CD4-positive, alpha-beta T cell (primary cell): ENCODE data around the gene EVPL. TPM values are rescaled to one million over a fixed set of nuclear protein-coding genes. Genes with fewer than 3 reads are reported as not detected.

ENCODE experiments used
- ATAC-seq: fragments of 200-7000 bp; cut with Tn5 transposase; one replicate; pipeline ENCODE4 v1.10.0; 2022; ENCODE audit warnings: mild to moderate bottlenecking; ENCODE audit not compliant: poor library complexity
- CTCF ChIA-PET: fragments of 350-600 bp; sonication (Branson Sonifier 250); formaldehyde crosslinking; loops from one replicate; lab custom pipeline; 2021; ENCODE audit warnings: antibody characterized with exemption, inconsistent platforms; lab: Charles Lee
- POLR2A ChIA-PET: fragments of 350-600 bp; sonication (Branson Sonifier 250); formaldehyde crosslinking; loops from one replicate; lab custom pipeline; 2021; ENCODE audit warnings: antibody characterized with exemption, inconsistent platforms; lab: Charles Lee
- DNase-seq, 14 experiments: peaks; one replicate each; pipeline ENCODE4 v3.0.0-alpha.2; 2013 to 2020; ENCODE audit warnings: mixed read lengths in 2 of 14
- H3K27ac ChIP-seq, 2 donors: one replicate each; pipeline versions ENCODE4 v1.5.1 to v1.7.0; 2013; ENCODE audit warnings: low read length in 2 of 2, low read depth in 1 of 2, mild to moderate bottlenecking in 1 of 2
- H3K27me3 ChIP-seq, 2 experiments: 1 replicate in 1 of 2; 2 replicates in 1 of 2; pipeline versions ENCODE4 v1.6.1 to v1.7.0; 2013; ENCODE audit warnings: low read length in 2 of 2, control low read depth in 1 of 2, mild to moderate bottlenecking in 1 of 2, moderate library complexity in 1 of 2; ENCODE audit not compliant: insufficient read depth in 2 of 2, control insufficient read depth in 1 of 2
- H3K36me3 ChIP-seq: one replicate; pipeline ENCODE4 v1.6.1; 2013; ENCODE audit warnings: low read length, control low read depth; ENCODE audit not compliant: insufficient read depth
- H3K4me1 ChIP-seq: one replicate; pipeline ENCODE4 v1.6.1; 2013; ENCODE audit warnings: low read length, control low read depth; ENCODE audit not compliant: insufficient read depth
- H3K4me3 ChIP-seq: one replicate; pipeline ENCODE4 v1.5.1; 2013; ENCODE audit warnings: mild to moderate bottlenecking, low read length, moderate library complexity
- H3K9me3 ChIP-seq, 2 experiments: 1 replicate in 1 of 2; 2 replicates in 1 of 2; pipeline versions ENCODE4 v1.6.1 to v1.7.0; 2013; ENCODE audit warnings: low read length in 2 of 2, mild to moderate bottlenecking in 2 of 2, control low read depth in 1 of 2, moderate library complexity in 1 of 2; ENCODE audit not compliant: control insufficient read depth in 1 of 2, insufficient read depth in 1 of 2
- H3K27ac Mint-ChIP-seq: one replicate; pipeline ENCODE4 v1.8.0; 2020; ENCODE audit warnings: mixed read lengths
- H3K27me3 Mint-ChIP-seq: one replicate; pipeline ENCODE4 v1.8.0; 2021; ENCODE audit warnings: mixed read lengths
- H3K36me3 Mint-ChIP-seq: one replicate; pipeline ENCODE4 v1.8.0; 2021; ENCODE audit warnings: low read depth, mixed read lengths
- H3K4me1 Mint-ChIP-seq: one replicate; pipeline ENCODE4 v1.8.0; 2021; ENCODE audit warnings: low read depth, mixed read lengths
- H3K4me3 Mint-ChIP-seq: one replicate; pipeline ENCODE4 v1.8.0; 2020; ENCODE audit warnings: mild to moderate bottlenecking, mixed read lengths
- H3K9me3 Mint-ChIP-seq: one replicate; pipeline ENCODE4 v1.8.0; 2020; ENCODE audit warnings: mixed read lengths
- CTCF ChIP-seq: fragments of 200-600 bp; IDR thresholded peaks from one replicate; pipeline ENCODE4 v1.8.0; 2022; ENCODE audit warnings: antibody characterized with exemption, mild to moderate bottlenecking
- intact Hi-C, 2 experiments: fragments of 100-400 bp; cut with DNase I in 1 of 2; cut with micrococcal nuclease in 1 of 2; formaldehyde crosslinking; loops; one replicate each; pipeline versions ENCODE4 v1.15.1 to v1.9.0; 2023 to 2025; cut with DNase I, micrococcal nuclease
- total RNA-seq, 174 experiments: library from RNA in 2 of 174; stranded (reverse) in 2 of 174; gene quantifications; one replicate each; pipeline ENCODE4 v1.2.3 and lab custom pipeline; 2021 to 2026

The EVPL gene
- total RNA-seq, 2 experiments from 2014 or later: 0.14 to 0.38 TPM

GRCh38 chr17:76056882-76057281, 29.8 kb upstream of the EVPL start:
- H3K27ac ChIP-seq: no peak overlapping the region
- H3K9me3 ChIP-seq: no peaks in the 10 kb centered on the region
- ChIA-PET POLR2A (no interaction called here), CTCF (interaction anchor here (0.9 kb wide), 1 partner anchor 22 kb away, joined by 3 read pairs; the partner anchor contains the start of gene ZACN)
- no peaks in the 10 kb centered on the region for H3K4me1 ChIP-seq
- no peaks in the 10 kb centered on the region for H3K27me3 ChIP-seq
- no peak for TF ChIP-seq CTCF
- DNase-seq (no peak), ATAC-seq (no peak)
- Mint-ChIP-seq H3K9me3 (no peaks in the 10 kb centered on the region), H3K27me3 (no peaks in the 10 kb centered on the region), H3K27ac (no peak overlapping the region), H3K36me3 (peaks cover 86% of the 10 kb centered on the region), H3K4me1 (peaks cover 11% of the 10 kb centered on the region), H3K4me3 (no peak overlapping the region)
- H3K4me3 ChIP-seq: no peak overlapping the region
- H3K36me3 ChIP-seq: peaks cover 89% of the 10 kb centered on the region
- intact Hi-C loops: loop anchor here in 1 of 2 experiments (5.0 kb wide), 1 partner anchor 45 kb away; no protein-coding TSS in a partner anchor

GRCh38 chr17:76054112-76054476, 27.0 kb upstream of the EVPL start:
- H3K27me3 Mint-ChIP-seq: no peaks in the 10 kb centered on the region
- ATAC-seq: no peak
- Histone ChIP-seq H3K36me3 (peaks cover 90% of the 10 kb centered on the region), H3K4me1 (no peaks in the 10 kb centered on the region), H3K9me3 (no peaks in the 10 kb centered on the region), H3K4me3 (no peak overlapping the region), H3K27ac (no peak overlapping the region), H3K27me3 (no peaks in the 10 kb centered on the region)
- POLR2A ChIA-PET: no interaction called here
- intact Hi-C loops: no loop called here
- H3K27ac Mint-ChIP-seq: no peak overlapping the region
- peaks cover 90% of the 10 kb centered on the region for H3K36me3 Mint-ChIP-seq
- peaks cover 9% of the 10 kb centered on the region for H3K4me1 Mint-ChIP-seq
- TF ChIP-seq CTCF: no peak
- DNase-seq: no peak
- no peak overlapping the region for H3K4me3 Mint-ChIP-seq
- no peaks in the 10 kb centered on the region for H3K9me3 Mint-ChIP-seq
- CTCF ChIA-PET: no interaction called here

GRCh38 chr17:76053246-76054111, 26.4 kb upstream of the EVPL start:
- H3K9me3 ChIP-seq: no peaks in the 10 kb centered on the region
- DNase-seq (no peak), ATAC-seq (no peak)
- peaks cover 90% of the 10 kb centered on the region for H3K36me3 ChIP-seq
- no peak overlapping the region for H3K27ac Mint-ChIP-seq
- H3K27me3 ChIP-seq: no peaks in the 10 kb centered on the region
- no peaks in the 10 kb centered on the region for H3K9me3 Mint-ChIP-seq
- peaks cover 15% of the 10 kb centered on the region for H3K4me1 Mint-ChIP-seq
- no peak overlapping the region for H3K4me3 Mint-ChIP-seq
- H3K36me3 Mint-ChIP-seq: peaks cover 90% of the 10 kb centered on the region
- H3K27ac ChIP-seq: no peak overlapping the region
- no peaks in the 10 kb centered on the region for H3K4me1 ChIP-seq
- H3K27me3 Mint-ChIP-seq: no peaks in the 10 kb centered on the region
- POLR2A ChIA-PET: interaction anchor here (1.0 kb wide), 1 partner anchor 24 kb away, joined by 3 read pairs; no protein-coding TSS in a partner anchor
- CTCF ChIA-PET: no interaction called here
- intact Hi-C loops: no loop called here
- TF ChIP-seq CTCF: no peak
- H3K4me3 ChIP-seq: no peak overlapping the region
